Measurements from ENCODE around the gene DOCK10.

The DOCK10 gene

GRCh38 chr2:224716921-224717320 is 325.3 kb downstream of the DOCK10 start:
- no peak for DNase-seq (ENCODE audit: low spot score)

- no peak for DNase-seq (ENCODE audit: low spot score)
These were observed 326.1 kb downstream of the DOCK10 start, which contains the start of gene CCDC195 for GRCh38 chr2:224716201-224716600. TSS of gene CCDC195 (minus strand) at chr2:224716365. CDS start at chr2:224716365, 0 bp downstream.
